GM21360 (cell line): ENCODE data around the gene ZFYVE21.

Experiments
- ATAC-seq: cut with Tn5 transposase; IDR thresholded peaks from one replicate; pipeline ENCODE4 v1.9.1; 2021; ENCODE audit warnings: mild to moderate bottlenecking, moderate library complexity; ENCODE audit not compliant: unreplicated experiment

The ZFYVE21 gene

GRCh38 chr14:103715052-103716000 lies at the start of gene ZFYVE21, which contains the start of gene XRCC3:
TSS of gene ZFYVE21 (plus strand) at chr14:103715810. CDS start at chr14:103715842, 32 bp downstream.
TSS of gene XRCC3 (minus strand) at chr14:103715451. CDS start at chr14:103711087, 4,364 bp downstream.
- ATAC-seq, result peak; percentile 90

- ATAC-seq, result no peak
Measured at GRCh38 chr14:103667671-103668070, 47.9 kb upstream of the ZFYVE21 start.

- ATAC-seq, result no peak
Measured at GRCh38 chr14:103668117-103668516, 47.5 kb upstream of the ZFYVE21 start.

- ATAC-seq, result no peak
Measured at GRCh38 chr14:103669370-103669769, 46.2 kb upstream of the ZFYVE21 start.

- ATAC-seq, result no peak
Measured at GRCh38 chr14:103671911-103672310, 43.7 kb upstream of the ZFYVE21 start.

GRCh38 chr14:103675957-103676356 lies 39.7 kb upstream of the ZFYVE21 start:
- ATAC-seq, result no peak

GRCh38 chr14:103676881-103677675 lies 38.5 kb upstream of the ZFYVE21 start:
- no peak for ATAC-seq

GRCh38 chr14:103679351-103679750 lies 36.3 kb upstream of the ZFYVE21 start:
- ATAC-seq, result peak; percentile 76

GRCh38 chr14:103680491-103681231 lies 34.9 kb upstream of the ZFYVE21 start:
- ATAC-seq, result no peak

- no peak for ATAC-seq
Measured at GRCh38 chr14:103683139-103683538, 32.5 kb upstream of the ZFYVE21 start.

- no peak for ATAC-seq
Measured at GRCh38 chr14:103684471-103684870, 31.1 kb upstream of the ZFYVE21 start.

- ATAC-seq, result no peak
Measured at GRCh38 chr14:103684871-103685270, 30.7 kb upstream of the ZFYVE21 start.

GRCh38 chr14:103685276-103686211 lies 30.1 kb upstream of the ZFYVE21 start:
- ATAC-seq, result no peak

- no peak for ATAC-seq
Measured at GRCh38 chr14:103686831-103687485, 28.7 kb upstream of the ZFYVE21 start.

- ATAC-seq, result no peak
Measured at GRCh38 chr14:103687712-103688111, 27.9 kb upstream of the ZFYVE21 start.

- no peak for ATAC-seq
Measured at GRCh38 chr14:103688441-103688840, 27.2 kb upstream of the ZFYVE21 start.

- ATAC-seq, result no peak
Measured at GRCh38 chr14:103688906-103689902, 26.4 kb upstream of the ZFYVE21 start.

GRCh38 chr14:103690332-103690731 lies 25.3 kb upstream of the ZFYVE21 start:
- no peak for ATAC-seq
